ACC112 (cell line): Measurements from ENCODE around the gene MORC1.
"Not testable (repeated sequence)": the region's sequence is repeated elsewhere in the genome, so short reads cannot be mapped to it uniquely, and the experiment has no call there.

ENCODE experiments used
- H2AFZ ChIP-seq: fragments of 200-600 bp; sonication (generic); one replicate; pipeline ENCODE4 v1.6.0; 2017; ENCODE audit warnings: antibody characterized with exemption, low read length; ENCODE audit not compliant: unreplicated experiment
- H3K27ac ChIP-seq: fragments of 200-600 bp; sonication (generic); 2 replicates; pipeline ENCODE4 v1.5.1; 2014; ENCODE audit warnings: low read depth, mild to moderate bottlenecking, antibody characterized with exemption, low read length, moderate library complexity
- H3K27me3 ChIP-seq: fragments of 200-600 bp; sonication (generic); 2 replicates; pipeline ENCODE4 v1.6.1; 2014; ENCODE audit warnings: mild to moderate bottlenecking, antibody characterized with exemption, low read length, moderate library complexity, mixed read lengths; ENCODE audit not compliant: insufficient read depth
- H3K36me3 ChIP-seq: fragments of 200-600 bp; sonication (generic); 2 replicates; pipeline ENCODE4 v1.6.1; 2016; ENCODE audit warnings: mild to moderate bottlenecking, antibody characterized with exemption, low read length, moderate library complexity, mixed read lengths; ENCODE audit not compliant: insufficient read depth
- H3K4me1 ChIP-seq: fragments of 200-600 bp; sonication (generic); one replicate; pipeline ENCODE4 v1.6.1; 2016; ENCODE audit warnings: low read length, mixed read lengths; ENCODE audit not compliant: insufficient read depth, unreplicated experiment, control insufficient read depth
- H3K4me3 ChIP-seq: fragments of 200-600 bp; sonication (generic); 2 replicates; pipeline ENCODE4 v1.5.1; 2014; ENCODE audit warnings: mild to moderate bottlenecking, low read depth, low read length
- H3K79me2 ChIP-seq: fragments of 200-600 bp; sonication (generic); one replicate; pipeline ENCODE4 v1.6.0; 2016; ENCODE audit warnings: low read length; ENCODE audit not compliant: control insufficient read depth, unreplicated experiment, insufficient read depth

Gene MORC1

GRCh38 chr3:109109574-109109973, 8.4 kb downstream of the MORC1 start:
- no peaks in the 10 kb centered on the region for H3K27me3 ChIP-seq

GRCh38 chr3:109098079-109098644, 19.8 kb downstream of the MORC1 start:
- peaks cover 11% of the 10 kb centered on the region; the same call in 1 of the 2 replicates for H3K27me3 ChIP-seq
- H2AFZ ChIP-seq, result no peak overlapping the region
- H3K79me2 ChIP-seq, result no peaks in the 10 kb centered on the region
- no peak overlapping the region for H3K4me3 ChIP-seq
- H3K4me1 ChIP-seq, result no peaks in the 10 kb centered on the region
- no peaks in the 10 kb centered on the region for H3K36me3 ChIP-seq
- H3K27ac ChIP-seq, result no peak overlapping the region

More at GRCh38 chr3:109109574-109109973, 8.4 kb downstream of the MORC1 start:
- Histone ChIP-seq H3K4me3 (no peak overlapping the region), H3K36me3 (no peaks in the 10 kb centered on the region), H3K4me1 (no peaks in the 10 kb centered on the region), H2AFZ (no peak overlapping the region), H3K27ac (no peak overlapping the region), H3K79me2 (no peaks in the 10 kb centered on the region)

- Histone ChIP-seq H3K36me3 (no peaks in the 10 kb centered on the region), H3K4me1 (no peaks in the 10 kb centered on the region), H3K79me2 (no peaks in the 10 kb centered on the region), H2AFZ (no peak overlapping the region), H3K27me3 (peaks cover 11% of the 10 kb centered on the region; the same call in 1 of the 2 replicates), H3K4me3 (no peak overlapping the region), H3K27ac (no peak overlapping the region)
Observed at GRCh38 chr3:109095166-109095565, 22.8 kb downstream of the MORC1 start.

- no peaks in the 10 kb centered on the region for H3K79me2 ChIP-seq
- peaks cover 11% of the 10 kb centered on the region; the same call in 1 of the 2 replicates for H3K27me3 ChIP-seq
- no peak overlapping the region for H3K27ac ChIP-seq
- H2AFZ ChIP-seq, result no peak overlapping the region
- H3K36me3 ChIP-seq, result no peaks in the 10 kb centered on the region
- H3K4me3 ChIP-seq, result no peak overlapping the region
- no peaks in the 10 kb centered on the region for H3K4me1 ChIP-seq
Observed at GRCh38 chr3:109093561-109093960, 24.4 kb downstream of the MORC1 start.

GRCh38 chr3:109091846-109092245, 26.1 kb downstream of the MORC1 start:
- Histone ChIP-seq H3K27me3 (peaks cover 11% of the 10 kb centered on the region), H3K79me2 (no peaks in the 10 kb centered on the region), H2AFZ (no peak overlapping the region), H3K4me1 (no peaks in the 10 kb centered on the region), H3K4me3 (no peak overlapping the region), H3K36me3 (no peaks in the 10 kb centered on the region), H3K27ac (no peak overlapping the region)

GRCh38 chr3:109089265-109089664, 28.7 kb downstream of the MORC1 start:
- Histone ChIP-seq H3K79me2 (no peaks in the 10 kb centered on the region), H3K27ac (no peak overlapping the region), H3K36me3 (no peaks in the 10 kb centered on the region), H3K4me3 (no peak overlapping the region), H3K27me3 (peaks cover 17% of the 10 kb centered on the region), H2AFZ (no peak overlapping the region), H3K4me1 (no peaks in the 10 kb centered on the region)

GRCh38 chr3:109081746-109082510, 36.0 kb downstream of the MORC1 start:
- H3K4me3 ChIP-seq, result no peak overlapping the region
- H2AFZ ChIP-seq, result no peak overlapping the region
- no peak overlapping the region for H3K27ac ChIP-seq
- H3K36me3 ChIP-seq, result no peaks in the 10 kb centered on the region
- peaks cover 34% of the 10 kb centered on the region for H3K27me3 ChIP-seq
- H3K79me2 ChIP-seq, result no peaks in the 10 kb centered on the region
- H3K4me1 ChIP-seq, result peaks cover 3% of the 10 kb centered on the region

GRCh38 chr3:109080090-109080489, 37.8 kb downstream of the MORC1 start:
- H3K79me2 ChIP-seq, H3K36me3 ChIP-seq, H3K27ac ChIP-seq, H3K4me1 ChIP-seq, H2AFZ ChIP-seq, H3K4me3 ChIP-seq: not testable (repeated sequence)
- H3K27me3 ChIP-seq, result peaks cover 28% of the 10 kb centered on the region

- Histone ChIP-seq H2AFZ (no peak overlapping the region), H3K79me2 (no peaks in the 10 kb centered on the region), H3K36me3 (no peaks in the 10 kb centered on the region)
Observed at GRCh38 chr3:109073116-109073515, 44.8 kb downstream of the MORC1 start.

GRCh38 chr3:109072194-109072593, 45.7 kb downstream of the MORC1 start:
- H3K27me3 ChIP-seq, result peaks cover 11% of the 10 kb centered on the region
- no peak overlapping the region for H3K27ac ChIP-seq
- H3K79me2 ChIP-seq, result no peaks in the 10 kb centered on the region
- H3K4me1 ChIP-seq, result no peaks in the 10 kb centered on the region
- no peaks in the 10 kb centered on the region for H3K36me3 ChIP-seq
- H2AFZ ChIP-seq, result no peak overlapping the region
- no peak overlapping the region for H3K4me3 ChIP-seq

More at GRCh38 chr3:109073116-109073515, 44.8 kb downstream of the MORC1 start:
- Histone ChIP-seq H3K4me1 (no peaks in the 10 kb centered on the region), H3K27ac (no peak overlapping the region), H3K4me3 (no peak overlapping the region), H3K27me3 (peaks cover 11% of the 10 kb centered on the region)
